Calu3 (cell line): ENCODE results near the gene GPC2. TPM values are rescaled to one million over a fixed set of nuclear protein-coding genes. Genes with fewer than 3 reads are reported as not detected.
A peak's percentile ranks its signal among the peaks of the same experiment; 100 is the strongest.

Experiments
- BruUV-seq: library from RNA; stranded (reverse); fragments of 400-500 nt; replicated peaks from 2 replicates; lab custom pipeline; 2021; lab: Mats Ljungman, UMichigan
- CTCF ChIA-PET: fragments of 300-600 bp; sonication (Branson Sonifier 250); formaldehyde crosslinking; loops from one replicate; lab custom pipeline; 2022; ENCODE audit warnings: antibody characterized with exemption; lab: Charles Lee
- DNase-seq: peaks from one replicate; pipeline ENCODE4 v3.0.0; 2022
- H3K27ac Mint-ChIP-seq: one replicate; pipeline ENCODE4 v1.8.0; 2022; ENCODE audit warnings: mixed read lengths; ENCODE audit not compliant: unreplicated experiment
- H3K27me3 Mint-ChIP-seq: one replicate; pipeline ENCODE4 v1.8.0; 2022; ENCODE audit warnings: mixed read lengths; ENCODE audit not compliant: unreplicated experiment
- H3K36me3 Mint-ChIP-seq: one replicate; pipeline ENCODE4 v1.8.0; 2022; ENCODE audit warnings: mild to moderate bottlenecking, moderate library complexity, mixed read lengths; ENCODE audit not compliant: insufficient read depth, unreplicated experiment
- H3K4me1 Mint-ChIP-seq: one replicate; pipeline ENCODE4 v1.8.0; 2022; ENCODE audit warnings: mild to moderate bottlenecking, low read depth, mixed read lengths; ENCODE audit not compliant: unreplicated experiment
- H3K4me3 Mint-ChIP-seq: one replicate; pipeline ENCODE4 v1.8.0; 2022; ENCODE audit warnings: mild to moderate bottlenecking, low read depth, moderate library complexity, mixed read lengths; ENCODE audit not compliant: unreplicated experiment
- H3K9me3 Mint-ChIP-seq: one replicate; pipeline ENCODE4 v1.8.0; 2022; ENCODE audit warnings: low read depth, mixed read lengths; ENCODE audit not compliant: unreplicated experiment
- intact Hi-C: fragments of 100-400 bp; cut with micrococcal nuclease; formaldehyde crosslinking; loops from one replicate; pipeline ENCODE4 v1.10.0; 2022; ENCODE audit not compliant: unreplicated experiment
- total RNA-seq: library from RNA; stranded (reverse); gene quantifications from 2 replicates; pipeline ENCODE4 v1.2.3, GENCODE V29; 2022
- TF ChIP-seq, protein P1 (sequence below): fragments of 200-600 bp; IDR thresholded peaks from one replicate; pipeline ENCODE4 v1.8.0; 2022; ENCODE audit warnings: antibody characterized with exemption; ENCODE audit not compliant: unreplicated experiment

Gene GPC2
- total RNA-seq, 1 experiment from 2014 or later, result 3.2 TPM

- TF ChIP-seq, protein P1, sequence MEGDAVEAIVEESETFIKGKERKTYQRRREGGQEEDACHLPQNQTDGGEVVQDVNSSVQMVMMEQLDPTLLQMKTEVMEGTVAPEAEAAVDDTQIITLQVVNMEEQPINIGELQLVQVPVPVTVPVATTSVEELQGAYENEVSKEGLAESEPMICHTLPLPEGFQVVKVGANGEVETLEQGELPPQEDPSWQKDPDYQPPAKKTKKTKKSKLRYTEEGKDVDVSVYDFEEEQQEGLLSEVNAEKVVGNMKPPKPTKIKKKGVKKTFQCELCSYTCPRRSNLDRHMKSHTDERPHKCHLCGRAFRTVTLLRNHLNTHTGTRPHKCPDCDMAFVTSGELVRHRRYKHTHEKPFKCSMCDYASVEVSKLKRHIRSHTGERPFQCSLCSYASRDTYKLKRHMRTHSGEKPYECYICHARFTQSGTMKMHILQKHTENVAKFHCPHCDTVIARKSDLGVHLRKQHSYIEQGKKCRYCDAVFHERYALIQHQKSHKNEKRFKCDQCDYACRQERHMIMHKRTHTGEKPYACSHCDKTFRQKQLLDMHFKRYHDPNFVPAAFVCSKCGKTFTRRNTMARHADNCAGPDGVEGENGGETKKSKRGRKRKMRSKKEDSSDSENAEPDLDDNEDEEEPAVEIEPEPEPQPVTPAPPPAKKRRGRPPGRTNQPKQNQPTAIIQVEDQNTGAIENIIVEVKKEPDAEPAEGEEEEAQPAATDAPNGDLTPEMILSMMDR, result no peak
- peaks cover 54% of the 10 kb centered on the region for H3K27me3 Mint-ChIP-seq
- peak overlapping the region; percentile 55 for H3K27ac Mint-ChIP-seq
- H3K9me3 Mint-ChIP-seq, result no peaks in the 10 kb centered on the region
- intact Hi-C loops, result no loop called here
- CTCF ChIA-PET, result no interaction called here
- peaks cover 27% of the 10 kb centered on the region for H3K4me1 Mint-ChIP-seq
- H3K4me3 Mint-ChIP-seq, result peak overlapping the region; percentile 67
- DNase-seq, result no peak
- peaks cover 13% of the 10 kb centered on the region for H3K36me3 Mint-ChIP-seq
- no TSS peak for BruUV-seq
Observed at GRCh38 chr7:100167912-100168323, 9.3 kb downstream of the GPC2 start.

- DNase-seq, result no peak
- BruUV-seq, result no TSS peak
- peaks cover 27% of the 10 kb centered on the region for H3K4me1 Mint-ChIP-seq
- H3K27me3 Mint-ChIP-seq, result peaks cover 54% of the 10 kb centered on the region
- no peak overlapping the region for H3K27ac Mint-ChIP-seq
- intact Hi-C loops, result no loop called here
- TF ChIP-seq, protein P1, result no peak
- H3K36me3 Mint-ChIP-seq, result peaks cover 13% of the 10 kb centered on the region
- H3K9me3 Mint-ChIP-seq, result no peaks in the 10 kb centered on the region
- peak overlapping the region; percentile 67 for H3K4me3 Mint-ChIP-seq
- CTCF ChIA-PET, result interaction anchor here (1.0 kb wide), 1 partner anchor 19 kb away, joined by 4 read pairs; the partner anchor contains the start of gene LAMTOR4
Observed at GRCh38 chr7:100166970-100167911, 9.9 kb downstream of the GPC2 start.

DNA sequence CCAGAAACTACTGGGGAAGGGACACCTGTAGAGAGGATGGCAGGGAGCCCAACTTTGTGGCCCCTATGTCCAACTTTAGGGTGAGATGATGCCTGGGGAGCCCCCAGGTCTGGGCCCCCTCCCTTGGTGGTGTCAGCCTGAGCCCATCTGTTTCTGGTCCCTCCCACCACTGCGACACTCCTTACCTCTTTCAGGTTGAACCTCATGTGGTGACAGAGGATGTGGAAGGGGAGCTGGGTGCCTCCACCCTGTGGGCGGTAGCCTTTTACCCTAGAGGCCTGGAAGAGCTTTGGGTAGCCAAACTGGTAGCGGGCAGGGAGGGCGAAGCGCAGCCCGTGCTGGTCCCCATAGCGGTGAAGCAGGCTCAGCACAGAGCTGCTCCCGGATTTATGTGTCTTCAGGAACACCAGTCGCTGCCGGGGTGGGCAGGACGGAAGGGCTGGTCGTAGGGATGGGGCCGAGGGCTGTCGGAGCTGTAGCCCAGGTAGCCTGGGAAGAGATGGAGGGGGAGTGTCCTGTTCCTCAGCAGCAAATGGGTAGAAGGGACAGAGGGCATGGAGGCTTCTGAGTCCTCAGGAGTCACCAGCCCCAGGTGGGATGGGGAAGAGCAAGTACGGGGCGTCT is 10.8 kb downstream of the GPC2 start:
- H3K4me1 Mint-ChIP-seq, result peaks cover 27% of the 10 kb centered on the region
- peaks cover 7% of the 10 kb centered on the region for H3K36me3 Mint-ChIP-seq
- no TSS peak for BruUV-seq
- H3K27ac Mint-ChIP-seq, result no peak overlapping the region
- no peaks in the 10 kb centered on the region for H3K9me3 Mint-ChIP-seq
- H3K27me3 Mint-ChIP-seq, result peaks cover 54% of the 10 kb centered on the region
- no peak for DNase-seq
- no peak overlapping the region for H3K4me3 Mint-ChIP-seq
- intact Hi-C loops, result no loop called here
- TF ChIP-seq, protein P1, result no peak
- CTCF ChIA-PET, result interaction anchor here (1.0 kb wide), 1 partner anchor 18 kb away, joined by 4 read pairs; the partner anchor contains the start of gene LAMTOR4

DNA sequence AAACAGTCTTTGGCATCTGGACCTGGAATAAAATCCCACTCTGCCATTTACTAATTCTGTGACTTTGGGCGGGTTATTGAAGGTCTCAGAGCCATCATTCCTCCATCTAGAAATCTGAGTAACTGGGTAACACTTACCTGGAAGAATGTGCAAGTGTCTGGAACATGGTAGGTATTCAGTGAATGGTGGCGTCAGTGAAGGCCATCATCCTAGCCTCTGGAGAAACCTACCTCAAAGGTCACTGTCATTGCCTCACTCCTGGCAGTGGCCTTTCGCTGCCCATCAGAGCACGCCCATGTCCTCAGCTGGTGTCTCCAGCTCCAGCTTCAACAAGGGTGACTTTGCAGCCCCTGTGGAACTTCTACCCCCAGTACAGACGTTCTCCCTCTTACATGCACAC is 13.3 kb downstream of the GPC2 start:
- intact Hi-C loops, result no loop called here
- CTCF ChIA-PET, result no interaction called here
- TF ChIP-seq, protein P1, result no peak

More for the DNA sequence above, 13.3 kb downstream of the GPC2 start:
- H3K4me1 Mint-ChIP-seq, result peaks cover 17% of the 10 kb centered on the region
- no peak overlapping the region for H3K4me3 Mint-ChIP-seq
- peaks cover 18% of the 10 kb centered on the region for H3K36me3 Mint-ChIP-seq
- no TSS peak for BruUV-seq
- no peak overlapping the region for H3K27ac Mint-ChIP-seq
- no peaks in the 10 kb centered on the region for H3K9me3 Mint-ChIP-seq
- H3K27me3 Mint-ChIP-seq, result peaks cover 36% of the 10 kb centered on the region
- DNase-seq, result no peak
